Mesothelial cell of epicardium (in vitro differentiated cells): ENCODE measurements around the gene RAB3C. TPM values are rescaled to one million over a fixed set of nuclear protein-coding genes. Genes with fewer than 3 reads are reported as not detected.

ENCODE experiments used
- DNase-seq, 2 experiments: peaks; one replicate each; pipeline ENCODE4 v3.0.0; 2021; ENCODE audit warnings: low spot score in 2 of 2; ENCODE audit not compliant: unreplicated experiment in 2 of 2
- H3K27ac Mint-ChIP-seq: 2 replicates; pipeline ENCODE4 v1.8.0; 2021; ENCODE audit warnings: mixed read lengths
- H3K27me3 Mint-ChIP-seq: 2 replicates; pipeline ENCODE4 v1.8.0; 2021; ENCODE audit warnings: low read depth, mixed read lengths
- H3K36me3 Mint-ChIP-seq: 2 replicates; pipeline ENCODE4 v1.8.0; 2021; ENCODE audit warnings: mixed read lengths
- H3K4me1 Mint-ChIP-seq: 2 replicates; pipeline ENCODE4 v1.8.0; 2021; ENCODE audit warnings: mixed read lengths
- H3K4me3 Mint-ChIP-seq: 2 replicates; pipeline ENCODE4 v1.8.0; 2021; ENCODE audit warnings: mild to moderate bottlenecking, moderate library complexity, mixed read lengths
- H3K9me3 Mint-ChIP-seq: 2 replicates; pipeline ENCODE4 v1.8.0; 2021; ENCODE audit warnings: mixed read lengths
- CTCF ChIP-seq: fragments of 200-600 bp; sonication (generic); IDR thresholded peaks from one replicate; pipeline ENCODE4 v1.5.0; 2021; ENCODE audit warnings: antibody characterized with exemption; ENCODE audit not compliant: unreplicated experiment
- total RNA-seq: library from RNA; stranded (reverse); gene quantifications from 3 replicates; pipeline ENCODE4 v1.2.1, GENCODE V29; 2021

Gene RAB3C
- total RNA-seq, 1 donor from 2014 or later = 1.2 TPM

GRCh38 chr5:58763390-58763789 lies 180.5 kb downstream of the RAB3C start:
- H3K4me1 Mint-ChIP-seq = peaks cover 3% of the 10 kb centered on the region
- no peak for DNase-seq
- H3K9me3 Mint-ChIP-seq = no peaks in the 10 kb centered on the region
- H3K36me3 Mint-ChIP-seq = no peaks in the 10 kb centered on the region
- no peak for TF ChIP-seq CTCF
- peaks cover 2% of the 10 kb centered on the region for H3K27me3 Mint-ChIP-seq
- no peak overlapping the region for H3K27ac Mint-ChIP-seq
- no peak overlapping the region for H3K4me3 Mint-ChIP-seq

- no peak overlapping the region for H3K4me3 Mint-ChIP-seq
- no peaks in the 10 kb centered on the region for H3K9me3 Mint-ChIP-seq
- H3K27ac Mint-ChIP-seq = no peak overlapping the region
- TF ChIP-seq CTCF = no peak
- peaks cover 2% of the 10 kb centered on the region for H3K27me3 Mint-ChIP-seq
- no peak for DNase-seq
- H3K36me3 Mint-ChIP-seq = no peaks in the 10 kb centered on the region
- peaks cover 3% of the 10 kb centered on the region for H3K4me1 Mint-ChIP-seq
Measured at GRCh38 chr5:58764199-58764598, 181.3 kb downstream of the RAB3C start.

- Mint-ChIP-seq H3K27ac (no peak overlapping the region), H3K4me3 (no peak overlapping the region), H3K9me3 (no peaks in the 10 kb centered on the region), H3K27me3 (peaks cover 2% of the 10 kb centered on the region), H3K36me3 (no peaks in the 10 kb centered on the region), H3K4me1 (peaks cover 3% of the 10 kb centered on the region)
- DNase-seq = no peak
- TF ChIP-seq CTCF = no peak
Measured at GRCh38 chr5:58765058-58765457, 182.2 kb downstream of the RAB3C start.

- H3K27ac Mint-ChIP-seq = no peak overlapping the region
- no peaks in the 10 kb centered on the region for H3K4me1 Mint-ChIP-seq
- no peak for DNase-seq
- no peaks in the 10 kb centered on the region for H3K9me3 Mint-ChIP-seq
- no peak for TF ChIP-seq CTCF
- H3K36me3 Mint-ChIP-seq = no peaks in the 10 kb centered on the region
- H3K27me3 Mint-ChIP-seq = peaks cover 4% of the 10 kb centered on the region
- no peak overlapping the region for H3K4me3 Mint-ChIP-seq
Measured at GRCh38 chr5:58767104-58767503, 184.2 kb downstream of the RAB3C start.

GRCh38 chr5:58770136-58770535 lies 187.3 kb downstream of the RAB3C start:
- no peaks in the 10 kb centered on the region for H3K9me3 Mint-ChIP-seq
- H3K36me3 Mint-ChIP-seq = no peaks in the 10 kb centered on the region
- no peak overlapping the region for H3K27ac Mint-ChIP-seq
- H3K4me3 Mint-ChIP-seq = no peak overlapping the region
- no peak for DNase-seq
- no peaks in the 10 kb centered on the region for H3K4me1 Mint-ChIP-seq
- TF ChIP-seq CTCF = no peak
- peaks cover 32% of the 10 kb centered on the region for H3K27me3 Mint-ChIP-seq

- H3K27ac Mint-ChIP-seq = no peak overlapping the region
- no peak for TF ChIP-seq CTCF
- H3K4me1 Mint-ChIP-seq = no peaks in the 10 kb centered on the region
- no peak for DNase-seq
- H3K36me3 Mint-ChIP-seq = no peaks in the 10 kb centered on the region
- H3K27me3 Mint-ChIP-seq = peaks cover 36% of the 10 kb centered on the region
- no peaks in the 10 kb centered on the region for H3K9me3 Mint-ChIP-seq
- H3K4me3 Mint-ChIP-seq = no peak overlapping the region
Measured at GRCh38 chr5:58771796-58772195, 188.9 kb downstream of the RAB3C start.
